Measurements from ENCODE around the gene TRIM15.

GRCh38 chr6:30194797-30195690 lies 31.7 kb downstream of the TRIM15 start:
- no peak for TF ChIP-seq FOXP2 (optimal IDR thresholded peaks at IDR 0.05; ENCODE audit: borderline replicate concordance, extremely low read depth, extremely low read length, insufficient read depth)
- TF ChIP-seq, protein P1, sequence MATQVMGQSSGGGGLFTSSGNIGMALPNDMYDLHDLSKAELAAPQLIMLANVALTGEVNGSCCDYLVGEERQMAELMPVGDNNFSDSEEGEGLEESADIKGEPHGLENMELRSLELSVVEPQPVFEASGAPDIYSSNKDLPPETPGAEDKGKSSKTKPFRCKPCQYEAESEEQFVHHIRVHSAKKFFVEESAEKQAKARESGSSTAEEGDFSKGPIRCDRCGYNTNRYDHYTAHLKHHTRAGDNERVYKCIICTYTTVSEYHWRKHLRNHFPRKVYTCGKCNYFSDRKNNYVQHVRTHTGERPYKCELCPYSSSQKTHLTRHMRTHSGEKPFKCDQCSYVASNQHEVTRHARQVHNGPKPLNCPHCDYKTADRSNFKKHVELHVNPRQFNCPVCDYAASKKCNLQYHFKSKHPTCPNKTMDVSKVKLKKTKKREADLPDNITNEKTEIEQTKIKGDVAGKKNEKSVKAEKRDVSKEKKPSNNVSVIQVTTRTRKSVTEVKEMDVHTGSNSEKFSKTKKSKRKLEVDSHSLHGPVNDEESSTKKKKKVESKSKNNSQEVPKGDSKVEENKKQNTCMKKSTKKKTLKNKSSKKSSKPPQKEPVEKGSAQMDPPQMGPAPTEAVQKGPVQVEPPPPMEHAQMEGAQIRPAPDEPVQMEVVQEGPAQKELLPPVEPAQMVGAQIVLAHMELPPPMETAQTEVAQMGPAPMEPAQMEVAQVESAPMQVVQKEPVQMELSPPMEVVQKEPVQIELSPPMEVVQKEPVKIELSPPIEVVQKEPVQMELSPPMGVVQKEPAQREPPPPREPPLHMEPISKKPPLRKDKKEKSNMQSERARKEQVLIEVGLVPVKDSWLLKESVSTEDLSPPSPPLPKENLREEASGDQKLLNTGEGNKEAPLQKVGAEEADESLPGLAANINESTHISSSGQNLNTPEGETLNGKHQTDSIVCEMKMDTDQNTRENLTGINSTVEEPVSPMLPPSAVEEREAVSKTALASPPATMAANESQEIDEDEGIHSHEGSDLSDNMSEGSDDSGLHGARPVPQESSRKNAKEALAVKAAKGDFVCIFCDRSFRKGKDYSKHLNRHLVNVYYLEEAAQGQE (IDR thresholded peaks at IDR 0.05; ENCODE audit: insufficient read depth in 1 of 2, low read depth in 2 of 2, low read length in 2 of 2): no peak
